Mesothelial cell of epicardium (in vitro differentiated cells): Measurements from ENCODE around the gene DEGS2. TPM values are rescaled to one million over a fixed set of nuclear protein-coding genes. Genes with fewer than 3 reads are reported as not detected.
"Not testable (repeated sequence)": the region's sequence is repeated elsewhere in the genome, so short reads cannot be mapped to it uniquely, and the experiment has no call there.

ENCODE experiments used
- DNase-seq, 2 experiments: peaks; one replicate each; pipeline ENCODE4 v3.0.0; 2021; ENCODE audit warnings: low spot score in 2 of 2; ENCODE audit not compliant: unreplicated experiment in 2 of 2
- H3K27ac Mint-ChIP-seq: 2 replicates; pipeline ENCODE4 v1.8.0; 2021; ENCODE audit warnings: mixed read lengths
- H3K27me3 Mint-ChIP-seq: 2 replicates; pipeline ENCODE4 v1.8.0; 2021; ENCODE audit warnings: low read depth, mixed read lengths
- H3K36me3 Mint-ChIP-seq: 2 replicates; pipeline ENCODE4 v1.8.0; 2021; ENCODE audit warnings: mixed read lengths
- H3K4me1 Mint-ChIP-seq: 2 replicates; pipeline ENCODE4 v1.8.0; 2021; ENCODE audit warnings: mixed read lengths
- H3K4me3 Mint-ChIP-seq: 2 replicates; pipeline ENCODE4 v1.8.0; 2021; ENCODE audit warnings: mild to moderate bottlenecking, moderate library complexity, mixed read lengths
- H3K9me3 Mint-ChIP-seq: 2 replicates; pipeline ENCODE4 v1.8.0; 2021; ENCODE audit warnings: mixed read lengths
- total RNA-seq: library from RNA; stranded (reverse); gene quantifications from 3 replicates; pipeline ENCODE4 v1.2.1, GENCODE V29; 2021
- TF ChIP-seq, protein P1 (sequence below): fragments of 200-600 bp; sonication (generic); IDR thresholded peaks from one replicate; pipeline ENCODE4 v1.5.0; 2021; ENCODE audit warnings: antibody characterized with exemption; ENCODE audit not compliant: unreplicated experiment

DEGS2 gene
- 1.5 to 2.1 TPM (median 1.6 TPM) in 3 replicates for total RNA-seq

DNA sequence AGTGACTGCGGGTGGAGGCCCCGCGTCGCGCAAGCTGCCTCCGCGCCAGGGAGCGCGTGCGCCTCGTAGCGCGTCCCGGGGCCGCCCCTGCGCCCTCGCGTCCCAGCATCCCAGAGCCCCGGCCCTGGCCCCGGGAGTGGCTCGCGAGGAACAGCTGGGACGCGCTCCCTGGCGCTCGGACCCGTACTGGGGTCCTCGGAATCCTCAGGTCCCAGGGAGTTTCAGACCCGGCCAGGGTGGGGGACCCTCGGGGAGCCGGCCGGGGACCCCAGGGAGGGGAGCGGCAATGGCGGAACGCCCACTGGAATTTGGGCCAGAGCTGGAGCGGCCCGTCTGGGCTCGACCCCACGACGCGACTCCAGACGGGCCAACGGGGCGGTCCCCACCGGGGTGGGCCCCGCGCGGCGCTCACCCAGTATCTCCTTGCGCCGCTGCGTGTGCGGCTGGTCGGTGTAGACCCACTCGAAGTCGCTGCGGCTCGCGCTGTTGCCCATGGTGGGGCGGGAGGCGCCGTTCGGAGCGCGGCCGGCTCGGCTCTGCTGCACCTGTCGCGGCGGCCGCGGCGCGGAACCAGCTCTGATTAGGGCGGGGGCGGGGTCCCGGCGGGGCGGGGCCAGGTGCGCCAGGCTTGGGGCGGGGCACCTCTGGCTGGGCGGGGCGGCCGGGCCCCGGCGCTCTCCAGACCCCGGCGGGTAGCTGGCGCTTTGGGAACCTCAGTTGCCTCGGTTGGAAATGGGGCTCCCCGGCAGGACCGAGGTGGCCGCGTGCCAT is at the start of gene DEGS2:
TSS of gene DEGS2 (minus strand) at position 552 of the 771 bp plus-strand sequence. CDS start at position 494, 58 bp downstream.
- TF ChIP-seq, protein P1, sequence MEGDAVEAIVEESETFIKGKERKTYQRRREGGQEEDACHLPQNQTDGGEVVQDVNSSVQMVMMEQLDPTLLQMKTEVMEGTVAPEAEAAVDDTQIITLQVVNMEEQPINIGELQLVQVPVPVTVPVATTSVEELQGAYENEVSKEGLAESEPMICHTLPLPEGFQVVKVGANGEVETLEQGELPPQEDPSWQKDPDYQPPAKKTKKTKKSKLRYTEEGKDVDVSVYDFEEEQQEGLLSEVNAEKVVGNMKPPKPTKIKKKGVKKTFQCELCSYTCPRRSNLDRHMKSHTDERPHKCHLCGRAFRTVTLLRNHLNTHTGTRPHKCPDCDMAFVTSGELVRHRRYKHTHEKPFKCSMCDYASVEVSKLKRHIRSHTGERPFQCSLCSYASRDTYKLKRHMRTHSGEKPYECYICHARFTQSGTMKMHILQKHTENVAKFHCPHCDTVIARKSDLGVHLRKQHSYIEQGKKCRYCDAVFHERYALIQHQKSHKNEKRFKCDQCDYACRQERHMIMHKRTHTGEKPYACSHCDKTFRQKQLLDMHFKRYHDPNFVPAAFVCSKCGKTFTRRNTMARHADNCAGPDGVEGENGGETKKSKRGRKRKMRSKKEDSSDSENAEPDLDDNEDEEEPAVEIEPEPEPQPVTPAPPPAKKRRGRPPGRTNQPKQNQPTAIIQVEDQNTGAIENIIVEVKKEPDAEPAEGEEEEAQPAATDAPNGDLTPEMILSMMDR: no peak

GRCh38 chr14:100208136-100208535 is 48.7 kb upstream of the DEGS2 start:
- not testable (repeated sequence) for H3K4me3 Mint-ChIP-seq, H3K36me3 Mint-ChIP-seq, H3K27ac Mint-ChIP-seq, H3K9me3 Mint-ChIP-seq, H3K27me3 Mint-ChIP-seq, H3K4me1 Mint-ChIP-seq, DNase-seq

More for the DNA sequence above, at the start of gene DEGS2:
- peak in 1 of 2 experiments; percentile 53 for DNase-seq
- H3K4me1 Mint-ChIP-seq: peaks cover 10% of the 10 kb centered on the region
- H3K27ac Mint-ChIP-seq: no peak within 1 kb of the TSS
- peaks cover 3% of the 10 kb centered on the region for H3K36me3 Mint-ChIP-seq
- H3K9me3 Mint-ChIP-seq: peaks cover 5% of the 10 kb centered on the region
- peak within 1 kb of the TSS; percentile 43 for H3K4me3 Mint-ChIP-seq
- H3K27me3 Mint-ChIP-seq: peaks cover 60% of the 10 kb centered on the region

DNA sequence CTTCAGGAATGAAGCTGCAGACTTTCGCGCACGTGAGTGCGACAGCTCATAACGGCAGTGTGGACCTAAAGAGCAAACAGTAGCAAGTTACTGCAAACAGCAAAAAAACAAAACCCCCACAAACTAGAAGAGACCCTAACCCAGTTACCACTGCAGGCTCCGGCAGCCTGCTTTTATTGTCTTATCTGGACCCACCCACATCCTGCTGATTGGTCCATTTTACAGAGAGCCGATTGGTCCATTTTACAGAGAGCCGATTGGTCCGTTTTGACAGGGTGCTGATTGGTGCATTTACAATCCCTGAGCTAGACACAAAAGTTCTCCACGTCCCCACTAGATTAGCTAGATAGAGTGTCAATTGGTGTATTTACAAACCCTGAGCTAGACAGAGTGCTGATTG is 48.1 kb upstream of the DEGS2 start:
- H3K27me3 Mint-ChIP-seq, H3K27ac Mint-ChIP-seq, H3K4me3 Mint-ChIP-seq, H3K9me3 Mint-ChIP-seq, H3K36me3 Mint-ChIP-seq, H3K4me1 Mint-ChIP-seq, DNase-seq: not testable (repeated sequence)

DNA sequence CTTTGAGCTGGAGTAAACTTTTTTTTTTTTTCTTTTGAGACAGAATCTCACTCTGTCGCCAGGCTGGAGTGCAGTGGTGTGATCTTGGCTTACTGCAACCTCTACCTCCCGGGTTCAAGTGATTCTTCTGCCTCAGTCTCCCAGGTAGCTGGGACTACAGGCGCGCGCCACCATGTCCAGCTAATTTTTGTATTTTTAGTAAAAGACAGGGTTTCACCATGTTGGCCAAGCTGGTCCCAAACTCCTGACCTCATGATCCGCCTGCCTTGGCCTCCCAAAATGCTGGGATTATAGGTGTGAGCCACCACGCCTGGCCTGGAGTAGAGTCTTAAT is 45.4 kb upstream of the DEGS2 start:
- not testable (repeated sequence) for H3K27ac Mint-ChIP-seq, H3K27me3 Mint-ChIP-seq, H3K9me3 Mint-ChIP-seq, H3K4me3 Mint-ChIP-seq, H3K4me1 Mint-ChIP-seq, DNase-seq, H3K36me3 Mint-ChIP-seq

GRCh38 chr14:100203962-100204834 is 44.8 kb upstream of the DEGS2 start:
- no peaks in the 10 kb centered on the region for H3K9me3 Mint-ChIP-seq
- H3K4me3 Mint-ChIP-seq: no peak overlapping the region
- TF ChIP-seq, protein P1: no peak
- H3K36me3 Mint-ChIP-seq: peaks cover 10% of the 10 kb centered on the region
- H3K4me1 Mint-ChIP-seq: no peaks in the 10 kb centered on the region
- no peak for DNase-seq
- no peak overlapping the region for H3K27ac Mint-ChIP-seq
- no peaks in the 10 kb centered on the region for H3K27me3 Mint-ChIP-seq

DNA sequence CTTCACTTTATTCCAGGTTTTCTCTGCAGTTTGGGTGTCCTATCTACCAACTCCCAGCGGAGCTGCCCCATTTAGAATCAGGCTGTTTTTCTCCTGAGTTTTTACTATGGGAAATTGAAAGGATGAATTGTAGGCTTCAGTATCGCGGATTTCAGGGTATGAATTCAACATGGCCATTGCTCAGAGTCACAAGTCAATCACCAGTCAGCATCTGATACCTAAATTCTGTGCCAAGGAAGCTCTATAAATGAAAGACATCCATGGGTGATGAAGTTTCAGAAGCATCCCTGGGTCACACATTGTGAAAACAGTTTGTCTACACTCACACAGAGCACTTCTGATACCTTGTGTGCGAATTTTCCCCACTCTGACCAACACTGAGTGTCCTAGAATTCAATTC is 43.7 kb upstream of the DEGS2 start:
- TF ChIP-seq, protein P1: no peak
- Mint-ChIP-seq H3K27ac (no peak overlapping the region), H3K4me3 (no peak overlapping the region), H3K9me3 (no peaks in the 10 kb centered on the region), H3K4me1 (no peaks in the 10 kb centered on the region), H3K27me3 (no peaks in the 10 kb centered on the region), H3K36me3 (peaks cover 10% of the 10 kb centered on the region)
- no peak for DNase-seq

GRCh38 chr14:100202712-100203111 is 43.3 kb upstream of the DEGS2 start:
- TF ChIP-seq, protein P1: no peak
- DNase-seq: no peak

More at GRCh38 chr14:100202712-100203111, 43.3 kb upstream of the DEGS2 start:
- Mint-ChIP-seq H3K4me1 (no peaks in the 10 kb centered on the region), H3K27me3 (no peaks in the 10 kb centered on the region), H3K4me3 (no peak overlapping the region), H3K27ac (no peak overlapping the region), H3K36me3 (peaks cover 9% of the 10 kb centered on the region), H3K9me3 (no peaks in the 10 kb centered on the region)
